WERI-Rb-1 (cell line): ENCODE measurements around the gene ARPC5L.

Source experiments
- DNase-seq: peaks from one replicate; pipeline ENCODE4 v3.0.0-alpha.2; 2020
- H3K27ac ChIP-seq: fragments of 250-450 bp; sonication (Bioruptor Pico); 2 replicates; pipeline ENCODE4 v1.5.1; 2020; ENCODE audit warnings: mild to moderate bottlenecking, moderate library complexity
- H3K27me3 ChIP-seq: fragments of 250-450 bp; sonication (Bioruptor Pico); 2 replicates; pipeline ENCODE4 v1.5.1; 2021; ENCODE audit warnings: mild to moderate bottlenecking, low read depth, moderate library complexity; ENCODE audit not compliant: insufficient read depth, severe bottlenecking
- H3K36me3 ChIP-seq: fragments of 250-450 bp; sonication (Bioruptor Pico); 2 replicates; pipeline ENCODE4 v1.5.1; 2020; ENCODE audit warnings: mild to moderate bottlenecking, moderate library complexity
- H3K4me3 ChIP-seq: 2 replicates; pipeline ENCODE4 v1.5.1; 2011; ENCODE audit warnings: low read depth, mild to moderate bottlenecking, control low read depth, low read length
- H3K9me3 ChIP-seq: fragments of 250-450 bp; sonication (Bioruptor Pico); 2 replicates; pipeline ENCODE4 v1.5.1; 2021; ENCODE audit warnings: mild to moderate bottlenecking, moderate library complexity; ENCODE audit not compliant: severe bottlenecking
- CTCF ChIP-seq: IDR thresholded peaks from 2 replicates; pipeline ENCODE4 v1.5.1; 2011; ENCODE audit warnings: low read depth, mild to moderate bottlenecking, control low read depth, inconsistent platforms, low read length

The ARPC5L gene

GRCh38 chr9:124858330-124859046 is 3.4 kb upstream of the ARPC5L start:
- Histone ChIP-seq H3K4me3 (no peak overlapping the region), H3K27me3 (no peaks in the 10 kb centered on the region), H3K27ac (no peak overlapping the region), H3K36me3 (peaks cover 65% of the 10 kb centered on the region), H3K9me3 (no peaks in the 10 kb centered on the region)
- TF ChIP-seq CTCF, result peak; percentile 33; the same call in 1 of the 2 replicates
- DNase-seq, result no peak

- Histone ChIP-seq H3K27ac (peak overlapping the region; percentile 12; the same call in 1 of the 2 replicates), H3K36me3 (peaks cover 65% of the 10 kb centered on the region), H3K27me3 (no peaks in the 10 kb centered on the region), H3K9me3 (no peaks in the 10 kb centered on the region), H3K4me3 (no peak overlapping the region; the same call in 1 of the 2 replicates)
- no peak for DNase-seq
- no peak for TF ChIP-seq CTCF
Measured at GRCh38 chr9:124859803-124860581, 1.9 kb upstream of the ARPC5L start.

- TF ChIP-seq CTCF, result no peak
- Histone ChIP-seq H3K4me3 (peak overlapping the region; percentile 98), H3K27me3 (no peaks in the 10 kb centered on the region), H3K9me3 (no peaks in the 10 kb centered on the region), H3K27ac (peak overlapping the region; percentile 94), H3K36me3 (peaks cover 59% of the 10 kb centered on the region)
- no peak for DNase-seq
Measured at GRCh38 chr9:124860582-124861341, 1.2 kb upstream of the ARPC5L start.

- TF ChIP-seq CTCF, result no peak
- H3K9me3 ChIP-seq, result no peaks in the 10 kb centered on the region
- H3K4me3 ChIP-seq, result no peak overlapping the region
- H3K36me3 ChIP-seq, result peaks cover 32% of the 10 kb centered on the region
- H3K27ac ChIP-seq, result peak overlapping the region; percentile 94
- DNase-seq, result no peak
- H3K27me3 ChIP-seq, result no peaks in the 10 kb centered on the region
Measured at GRCh38 chr9:124863371-124863871, 1.5 kb downstream of the ARPC5L start.

GRCh38 chr9:124868511-124869465 is 6.9 kb downstream of the ARPC5L start:
- H3K9me3 ChIP-seq, result no peaks in the 10 kb centered on the region
- peaks cover 47% of the 10 kb centered on the region for H3K36me3 ChIP-seq
- H3K27me3 ChIP-seq, result no peaks in the 10 kb centered on the region
- DNase-seq, result peak; percentile 95
- H3K4me3 ChIP-seq, result peak overlapping the region; percentile 95
- H3K27ac ChIP-seq, result peak overlapping the region; percentile 96
- peak; percentile 70 for TF ChIP-seq CTCF
